ENCODE data around the gene KLK8.
"Not testable (repeated sequence)": the region's sequence is repeated elsewhere in the genome, so short reads cannot be mapped to it uniquely, and the experiment has no call there.

Gene KLK8

GRCh38 chr19:51000981-51001380 lies 423 bp downstream of the KLK8 start:
- Histone ChIP-seq H3K36me3 (ENCODE audit: control insufficient read depth, insufficient read depth, low read length) (no peaks in the 10 kb centered on the region), H3K27me3 (ENCODE audit: control insufficient read depth, insufficient read depth, low read length) (peaks cover 6% of the 10 kb centered on the region), H3K4me1 (ENCODE audit: control insufficient read depth, insufficient read depth, low read length) (no peaks in the 10 kb centered on the region), H3K9me3 (ENCODE audit: control insufficient read depth, insufficient read depth, low read length) (no peaks in the 10 kb centered on the region), H3K4me3 (ENCODE audit: low read depth, low read length) (peak overlapping the region; percentile 81), H3K9ac (ENCODE audit: low read depth, low read length) (no peak overlapping the region)

GRCh38 chr19:51000426-51000825 lies 978 bp downstream of the KLK8 start:
- no peaks in the 10 kb centered on the region for H3K4me1 ChIP-seq (ENCODE audit: control insufficient read depth, insufficient read depth, low read length)
- no peaks in the 10 kb centered on the region for H3K9me3 ChIP-seq (ENCODE audit: control insufficient read depth, insufficient read depth, low read length)
- peak overlapping the region; percentile 81 for H3K4me3 ChIP-seq (ENCODE audit: low read depth, low read length)
- peaks cover 6% of the 10 kb centered on the region for H3K27me3 ChIP-seq (ENCODE audit: control insufficient read depth, insufficient read depth, low read length)
- H3K9ac ChIP-seq (ENCODE audit: low read depth, low read length), result no peak overlapping the region
- no peaks in the 10 kb centered on the region for H3K36me3 ChIP-seq (ENCODE audit: control insufficient read depth, insufficient read depth, low read length)

GRCh38 chr19:50998686-50999085 lies 2.7 kb downstream of the KLK8 start:
- Histone ChIP-seq H3K4me1 (ENCODE audit: control insufficient read depth, insufficient read depth, low read length) (no peaks in the 10 kb centered on the region), H3K27me3 (ENCODE audit: control insufficient read depth, insufficient read depth, low read length) (peaks cover 6% of the 10 kb centered on the region), H3K9me3 (ENCODE audit: control insufficient read depth, insufficient read depth, low read length) (no peaks in the 10 kb centered on the region), H3K4me3 (ENCODE audit: low read depth, low read length) (no peak overlapping the region), H3K9ac (ENCODE audit: low read depth, low read length) (no peak overlapping the region), H3K36me3 (ENCODE audit: control insufficient read depth, insufficient read depth, low read length) (no peaks in the 10 kb centered on the region)

- Histone ChIP-seq H3K9ac (ENCODE audit: low read depth, low read length) (no peak overlapping the region), H3K9me3 (ENCODE audit: control insufficient read depth, insufficient read depth, low read length) (no peaks in the 10 kb centered on the region), H3K36me3 (ENCODE audit: control insufficient read depth, insufficient read depth, low read length) (no peaks in the 10 kb centered on the region), H3K27me3 (ENCODE audit: control insufficient read depth, insufficient read depth, low read length) (peaks cover 6% of the 10 kb centered on the region), H3K4me3 (ENCODE audit: low read depth, low read length) (no peak overlapping the region), H3K4me1 (ENCODE audit: control insufficient read depth, insufficient read depth, low read length) (no peaks in the 10 kb centered on the region)
Measured at GRCh38 chr19:50998061-50998460, 3.3 kb downstream of the KLK8 start.

GRCh38 chr19:50994129-50994528 lies 7.3 kb downstream of the KLK8 start:
- Histone ChIP-seq H3K4me1 (ENCODE audit: control insufficient read depth, insufficient read depth, low read length) (no peaks in the 10 kb centered on the region), H3K9me3 (ENCODE audit: control insufficient read depth, insufficient read depth, low read length) (no peaks in the 10 kb centered on the region), H3K9ac (ENCODE audit: low read depth, low read length) (no peak overlapping the region), H3K4me3 (ENCODE audit: low read depth, low read length) (no peak overlapping the region), H3K27me3 (ENCODE audit: control insufficient read depth, insufficient read depth, low read length) (peaks cover 8% of the 10 kb centered on the region), H3K36me3 (ENCODE audit: control insufficient read depth, insufficient read depth, low read length) (no peaks in the 10 kb centered on the region)

- no peaks in the 10 kb centered on the region for H3K36me3 ChIP-seq (ENCODE audit: control insufficient read depth, insufficient read depth, low read length)
- H3K27me3 ChIP-seq (ENCODE audit: control insufficient read depth, insufficient read depth, low read length), result peaks cover 20% of the 10 kb centered on the region
- H3K9me3 ChIP-seq (ENCODE audit: control insufficient read depth, insufficient read depth, low read length), result no peaks in the 10 kb centered on the region
- H3K4me3 ChIP-seq (ENCODE audit: low read depth, low read length), result no peak overlapping the region
- no peaks in the 10 kb centered on the region for H3K4me1 ChIP-seq (ENCODE audit: control insufficient read depth, insufficient read depth, low read length)
- no peak overlapping the region for H3K9ac ChIP-seq (ENCODE audit: low read depth, low read length)
Measured at GRCh38 chr19:50992666-50993035, 8.8 kb downstream of the KLK8 start.

DNA sequence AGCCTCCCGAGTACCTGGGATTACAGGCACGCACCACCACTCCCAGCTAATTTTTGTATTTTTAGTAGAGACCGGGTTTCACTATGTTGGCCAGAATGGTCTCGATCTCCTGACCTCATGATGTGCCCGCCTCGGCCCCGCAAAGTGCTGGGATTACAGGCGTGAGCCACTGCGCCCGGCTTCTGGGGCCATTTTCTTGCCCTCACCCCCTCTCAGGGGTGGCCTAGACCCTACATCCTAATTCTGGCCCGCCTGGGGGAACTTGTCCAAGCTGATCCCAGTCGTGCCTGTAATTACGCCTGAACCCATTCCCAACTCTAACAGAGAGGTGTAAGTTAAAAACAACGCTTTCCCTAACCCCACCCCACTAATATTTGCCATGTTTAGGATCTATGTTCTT lies 17.0 kb downstream of the KLK8 start:
- H3K9me3 ChIP-seq (ENCODE audit: control insufficient read depth, insufficient read depth, low read length); H3K4me1 ChIP-seq (ENCODE audit: control insufficient read depth, insufficient read depth, low read length); H3K36me3 ChIP-seq (ENCODE audit: control insufficient read depth, insufficient read depth, low read length); H3K9ac ChIP-seq (ENCODE audit: low read depth, low read length): not testable (repeated sequence)
- peaks cover 37% of the 10 kb centered on the region for H3K27me3 ChIP-seq (ENCODE audit: control insufficient read depth, insufficient read depth, low read length)
- peak overlapping the region; percentile 45 for H3K4me3 ChIP-seq (ENCODE audit: low read depth, low read length)

- Histone ChIP-seq H3K27me3 (ENCODE audit: control insufficient read depth, insufficient read depth, low read length) (peaks cover 31% of the 10 kb centered on the region), H3K36me3 (ENCODE audit: control insufficient read depth, insufficient read depth, low read length) (no peaks in the 10 kb centered on the region), H3K4me1 (ENCODE audit: control insufficient read depth, insufficient read depth, low read length) (peaks cover 4% of the 10 kb centered on the region), H3K4me3 (ENCODE audit: low read depth, low read length) (peak within 1 kb of the TSS; percentile 45), H3K9me3 (ENCODE audit: control insufficient read depth, insufficient read depth, low read length) (no peaks in the 10 kb centered on the region), H3K9ac (ENCODE audit: low read depth, low read length) (no peak within 1 kb of the TSS)
Measured at GRCh38 chr19:50983625-50984292, 17.6 kb downstream of the KLK8 start, which contains the start of gene KLK7. KLK7 (minus strand) TSS chr19:50983917; CDS start chr19:50982399, 1,518 bp downstream.

- Histone ChIP-seq H3K9me3 (ENCODE audit: control insufficient read depth, insufficient read depth, low read length) (no peaks in the 10 kb centered on the region), H3K4me1 (ENCODE audit: control insufficient read depth, insufficient read depth, low read length) (peaks cover 6% of the 10 kb centered on the region), H3K9ac (ENCODE audit: low read depth, low read length) (no peak overlapping the region), H3K4me3 (ENCODE audit: low read depth, low read length) (no peak overlapping the region), H3K36me3 (ENCODE audit: control insufficient read depth, insufficient read depth, low read length) (no peaks in the 10 kb centered on the region), H3K27me3 (ENCODE audit: control insufficient read depth, insufficient read depth, low read length) (peaks cover 20% of the 10 kb centered on the region)
Measured at GRCh38 chr19:50982186-50982585, 19.2 kb downstream of the KLK8 start.

- no peak overlapping the region for H3K4me3 ChIP-seq (ENCODE audit: low read depth, low read length)
- H3K4me1 ChIP-seq (ENCODE audit: control insufficient read depth, insufficient read depth, low read length), result peaks cover 6% of the 10 kb centered on the region
Measured at GRCh38 chr19:50981587-50982146, 19.7 kb downstream of the KLK8 start.

DNA sequence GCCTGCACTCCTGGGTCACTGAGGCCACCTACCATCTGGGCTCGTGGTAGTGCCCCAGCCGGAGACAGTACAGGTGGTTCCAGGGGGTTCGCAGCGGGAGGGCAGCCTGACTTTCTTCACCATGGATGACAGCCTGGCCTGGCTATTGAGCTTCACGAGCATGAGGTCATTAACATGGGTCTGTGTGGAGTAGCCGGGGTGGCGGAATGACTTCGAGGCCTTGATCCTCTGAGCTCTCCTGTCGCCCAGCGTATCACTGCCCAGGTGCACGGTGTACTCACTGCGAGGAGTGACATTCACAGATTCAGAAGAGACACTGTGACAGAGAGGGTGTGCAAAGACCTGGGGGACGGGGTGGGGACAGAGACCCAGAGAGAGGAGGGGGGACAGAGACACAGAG lies 21.2 kb downstream of the KLK8 start:
- Histone ChIP-seq H3K4me3 (ENCODE audit: low read depth, low read length) (no peak overlapping the region), H3K36me3 (ENCODE audit: control insufficient read depth, insufficient read depth, low read length) (no peaks in the 10 kb centered on the region), H3K9ac (ENCODE audit: low read depth, low read length) (no peak overlapping the region), H3K9me3 (ENCODE audit: control insufficient read depth, insufficient read depth, low read length) (no peaks in the 10 kb centered on the region), H3K27me3 (ENCODE audit: control insufficient read depth, insufficient read depth, low read length) (peaks cover 14% of the 10 kb centered on the region), H3K4me1 (ENCODE audit: control insufficient read depth, insufficient read depth, low read length) (peaks cover 6% of the 10 kb centered on the region)

More at GRCh38 chr19:50981587-50982146, 19.7 kb downstream of the KLK8 start:
- no peak overlapping the region for H3K9ac ChIP-seq (ENCODE audit: low read depth, low read length)
- H3K27me3 ChIP-seq (ENCODE audit: control insufficient read depth, insufficient read depth, low read length), result peaks cover 17% of the 10 kb centered on the region
- no peaks in the 10 kb centered on the region for H3K36me3 ChIP-seq (ENCODE audit: control insufficient read depth, insufficient read depth, low read length)
- no peaks in the 10 kb centered on the region for H3K9me3 ChIP-seq (ENCODE audit: control insufficient read depth, insufficient read depth, low read length)

DNA sequence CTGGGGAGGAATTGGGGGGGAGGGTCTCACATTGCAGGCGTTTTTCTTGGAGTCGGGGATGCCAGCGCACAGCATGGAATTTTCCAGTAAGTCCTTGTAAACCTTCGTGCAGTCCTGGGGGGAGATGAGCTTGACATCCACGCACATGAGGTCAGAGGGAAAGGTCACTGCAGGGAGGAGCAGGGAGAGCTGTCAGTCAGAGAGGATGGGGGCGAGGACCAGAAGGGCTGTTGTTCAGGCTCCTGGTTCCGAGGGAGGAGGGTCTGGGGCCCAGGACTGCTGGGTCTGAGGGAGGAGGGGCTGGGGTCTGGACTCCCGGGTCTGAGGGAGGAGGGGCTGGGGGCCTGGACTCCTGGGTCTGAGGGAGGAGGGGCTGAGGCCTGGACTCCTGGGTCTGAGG lies 21.6 kb downstream of the KLK8 start:
- Histone ChIP-seq H3K9me3 (ENCODE audit: control insufficient read depth, insufficient read depth, low read length) (no peaks in the 10 kb centered on the region), H3K4me3 (ENCODE audit: low read depth, low read length) (no peak overlapping the region), H3K36me3 (ENCODE audit: control insufficient read depth, insufficient read depth, low read length) (no peaks in the 10 kb centered on the region), H3K27me3 (ENCODE audit: control insufficient read depth, insufficient read depth, low read length) (peaks cover 14% of the 10 kb centered on the region), H3K9ac (ENCODE audit: low read depth, low read length) (no peak overlapping the region), H3K4me1 (ENCODE audit: control insufficient read depth, insufficient read depth, low read length) (peaks cover 6% of the 10 kb centered on the region)
